Right lobe of liver (tissue), 6 donors: Measurements from ENCODE around the gene DNAI4. TPM values are rescaled to one million over a fixed set of nuclear protein-coding genes. Genes with fewer than 3 reads are reported as not detected.

Experiments
- ATAC-seq, 4 donors: fragments of 200-7000 bp; cut with Tn5 transposase; one replicate each; pipeline ENCODE4 v1.9.1; 2020; ENCODE audit warnings: mild to moderate bottlenecking in 4 of 4, moderate library complexity in 4 of 4
- DNase-seq, 3 donors: peaks; one replicate each; pipeline ENCODE4 v3.0.0-alpha.2; 2020
- H3K27ac ChIP-seq, 3 donors: fragments of 200-600 bp; one replicate each; pipeline ENCODE4 v1.8.0; 2022
- H3K27me3 ChIP-seq, 2 donors: fragments of 200-600 bp; one replicate each; pipeline ENCODE4 v1.8.0; 2022
- H3K36me3 ChIP-seq, 4 donors: fragments of 200-600 bp; sonication (generic) in 1 of 4; one replicate each; pipeline versions ENCODE4 v1.5.1 to v1.8.0; 2017 to 2022; ENCODE audit warnings: control low read depth in 1 of 4
- H3K4me1 ChIP-seq, 4 donors: fragments of 200-600 bp; sonication (generic) in 1 of 4; one replicate each; pipeline versions ENCODE4 v1.5.1 to v1.8.0; 2017 to 2022; ENCODE audit warnings: control low read depth in 1 of 4
- H3K4me3 ChIP-seq, 3 donors: fragments of 200-600 bp; one replicate each; pipeline ENCODE4 v1.8.0; 2022
- H3K9me3 ChIP-seq, 4 donors: fragments of 200-600 bp; sonication (generic) in 1 of 4; one replicate each; pipeline versions ENCODE4 v1.5.1 to v1.8.0; 2017 to 2022; ENCODE audit warnings: control low read depth in 1 of 4
- CTCF ChIP-seq, 4 donors: fragments of 200-600 bp in 3 of 4; fragments of 450-650 bp in 1 of 4; IDR thresholded peaks; one replicate each; pipeline versions ENCODE4 v1.5.1 to v1.8.0; 2016 to 2022; ENCODE audit warnings: antibody characterized with exemption in 4 of 4, mild to moderate bottlenecking in 2 of 4
- POLR2A ChIP-seq: fragments of 450-650 bp; IDR thresholded peaks from one replicate; pipeline ENCODE4 v1.6.1; 2017; ENCODE audit warnings: antibody characterized with exemption, mild to moderate bottlenecking
- WGBS: methylation state at CpG from one replicate; pipeline ENCODE4 v1.1.6; 2018; ENCODE audit warnings: low coverage, low lambda C conversion rate; ENCODE audit not compliant: insufficient coverage; ENCODE audit errors: missing lambda C conversion rate; 5-methylcytosine and 5-hydroxymethylcytosine counted together
- intact Hi-C, 2 donors: fragments of 100-400 bp; cut with DNase I; formaldehyde crosslinking; loops; one replicate each; pipeline versions ENCODE4 v1.11.2 to v1.14.1; 2022
- total RNA-seq, 6 experiments: library from RNA; depleted of rRNA in 2 of 6; stranded (reverse); fragments of >200 nt in 2 of 6; fragmentation: NEBNext Ultra II Directional in 3 of 6; extraction: Animal tissue kit (Norgen Biotek cat#: 25700) in 3 of 6; gene quantifications; one replicate each; pipeline versions ENCODE4 v1.1.0 to v1.2.4, GENCODE V29; 2016 to 2023
- donor health status: DM: no; HTN: yes; CAD: no.
- donor health status: DM: no; HTN: no; CAD: no.
- donor health status: DM: no; HTN: no; CAD: no.
- donor health status: DM: no; HTN: yes; CAD: no.
- donor health status: DM: no; HTN: yes; CAD: no.

The DNAI4 gene
- total RNA-seq, 6 experiments from 2014 or later = 0.80 to 3.4 (median 1.4) TPM

GRCh38 chr1:66944330-66945274 is 19.9 kb upstream of the DNAI4 start:
- ATAC-seq (peak; percentile 67 to 92 (median 78)), DNase-seq (peak in 1 of 3 donors; percentile 66)
- TF ChIP-seq POLR2A (no peak), CTCF (IDR thresholded peaks at IDR 0.05) (no peak)
- Histone ChIP-seq H3K27me3 (no peaks in the 10 kb centered on the region), H3K9me3 (no peaks in the 10 kb centered on the region), H3K4me1 (peaks cover 0 to 9% (median 3%) of the 10 kb centered on the region in 4 donors), H3K36me3 (peaks cover 0 to 31% (median 6%) of the 10 kb centered on the region in 4 donors), H3K27ac (peak overlapping the region in 2 of 3 donors; percentile 12 to 58), H3K4me3 (no peak overlapping the region)
- intact Hi-C loops = no loop called here
- 84% methylated on average over 7 of the region's 7 CpGs for WGBS

GRCh38 chr1:66943361-66943969 is 18.8 kb upstream of the DNAI4 start:
- H3K9me3 ChIP-seq = no peaks in the 10 kb centered on the region
- no peak for ATAC-seq
- peaks cover 0 to 28% (median 3%) of the 10 kb centered on the region in 4 donors for H3K36me3 ChIP-seq
- H3K27me3 ChIP-seq = no peaks in the 10 kb centered on the region
- intact Hi-C loops = no loop called here
- no peak for TF ChIP-seq POLR2A
- TF ChIP-seq CTCF (IDR thresholded peaks at IDR 0.05) = no peak
- no peak overlapping the region for H3K4me3 ChIP-seq
- no peak overlapping the region for H3K27ac ChIP-seq
- H3K4me1 ChIP-seq = peaks cover 0 to 9% (median 3%) of the 10 kb centered on the region in 4 donors
- DNase-seq = no peak
- 73% methylated on average over 5 of the region's 5 CpGs for WGBS

GRCh38 chr1:66940981-66941380 is 16.3 kb upstream of the DNAI4 start:
- intact Hi-C loops = no loop called here
- ATAC-seq (no peak), DNase-seq (no peak)
- Histone ChIP-seq H3K4me3 (no peak overlapping the region), H3K27me3 (no peaks in the 10 kb centered on the region), H3K36me3 (peaks cover 0 to 7% (median 0%) of the 10 kb centered on the region in 4 donors), H3K27ac (no peak overlapping the region), H3K4me1 (peaks cover 0 to 21% (median 8%) of the 10 kb centered on the region in 4 donors), H3K9me3 (no peaks in the 10 kb centered on the region)
- WGBS = 90% methylated on average over 1 of the region's 1 CpG
- no peak for TF ChIP-seq CTCF (IDR thresholded peaks at IDR 0.05)
- TF ChIP-seq POLR2A = no peak

GRCh38 chr1:66938613-66939012 is 14.0 kb upstream of the DNAI4 start:
- Histone ChIP-seq H3K4me3 (no peak overlapping the region), H3K9me3 (no peaks in the 10 kb centered on the region), H3K27ac (no peak overlapping the region), H3K4me1 (peaks cover 0 to 27% (median 5%) of the 10 kb centered on the region in 4 donors), H3K36me3 (no peaks in the 10 kb centered on the region), H3K27me3 (no peaks in the 10 kb centered on the region)
- DNase-seq (no peak), ATAC-seq (no peak)
- intact Hi-C loops = no loop called here
- TF ChIP-seq CTCF (IDR thresholded peaks at IDR 0.05) (no peak), POLR2A (no peak)
